WI38 (cell line): ENCODE results near the gene DNPH1.

Source experiments
- H3K4me3 ChIP-seq: 2 replicates; pipeline ENCODE4 v1.5.1; 2011; ENCODE audit warnings: low read depth, mild to moderate bottlenecking, control low read depth, low read length
- CTCF ChIP-seq: IDR thresholded peaks from 2 replicates; pipeline ENCODE4 v1.5.1; 2012; ENCODE audit warnings: low read depth, mild to moderate bottlenecking, control low read depth, low read length

Gene DNPH1

GRCh38 chr6:43262780-43263313 is 33.6 kb upstream of the DNPH1 start:
- H3K4me3 ChIP-seq: no peak overlapping the region
- no peak for TF ChIP-seq CTCF

DNA sequence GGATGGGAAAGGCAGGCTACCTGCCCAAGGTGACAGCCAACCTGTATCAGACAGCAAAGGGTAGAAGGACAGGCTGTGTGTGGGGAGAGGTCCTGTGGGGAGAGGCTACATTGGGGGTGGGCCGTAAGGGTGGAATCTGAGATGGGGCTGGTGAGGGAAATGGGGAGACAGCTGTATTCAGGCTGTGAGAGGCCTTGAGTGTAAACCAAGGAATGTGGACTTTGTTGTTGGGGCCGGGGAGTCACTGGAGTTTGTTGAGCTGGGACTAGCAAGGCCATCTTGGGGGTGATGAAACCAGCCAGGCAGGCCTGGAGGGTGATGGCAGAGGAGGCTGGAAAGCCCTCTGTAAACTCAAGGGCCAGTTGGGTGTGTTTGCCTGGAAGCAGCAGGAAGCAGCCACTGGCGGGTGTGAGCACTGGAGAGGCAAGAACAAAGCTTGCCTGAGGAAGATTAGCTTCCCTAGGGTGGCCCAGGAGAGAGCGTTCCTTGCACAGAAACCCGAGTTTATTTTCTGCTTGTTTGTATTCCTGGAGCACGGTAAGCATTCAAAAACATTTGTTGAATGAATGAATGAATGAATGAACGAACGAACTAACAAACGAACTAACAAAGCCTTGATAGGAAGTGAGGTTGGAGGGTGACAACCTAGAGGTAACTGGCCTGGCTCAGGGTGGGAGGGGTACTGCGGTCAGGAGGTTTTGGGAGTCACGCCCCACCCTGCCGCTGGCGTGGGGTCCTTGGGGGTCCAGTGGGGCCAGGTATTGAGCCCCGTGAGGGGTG is 32.9 kb upstream of the DNPH1 start:
- no peak for TF ChIP-seq CTCF
- no peak overlapping the region for H3K4me3 ChIP-seq

DNA sequence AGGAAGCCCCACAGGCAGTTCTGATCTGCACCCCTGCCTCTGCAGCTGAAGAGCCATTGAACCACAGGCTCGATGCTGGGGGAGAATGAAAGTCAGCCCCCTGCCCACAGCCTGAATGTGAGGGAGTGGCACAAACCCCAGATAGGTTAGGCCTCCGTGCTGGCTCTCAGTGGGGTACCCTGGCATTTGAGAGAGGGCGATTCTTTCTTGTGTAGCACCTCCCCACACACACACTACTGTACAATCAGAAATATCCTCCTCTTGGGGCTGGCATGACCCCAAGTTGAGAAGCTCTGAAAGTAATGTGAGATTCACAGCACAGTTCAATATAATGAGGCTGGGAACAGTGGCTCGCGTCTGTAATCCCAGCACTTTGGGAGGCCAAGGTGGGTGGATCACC is 31.9 kb upstream of the DNPH1 start:
- no peak for TF ChIP-seq CTCF

DNA sequence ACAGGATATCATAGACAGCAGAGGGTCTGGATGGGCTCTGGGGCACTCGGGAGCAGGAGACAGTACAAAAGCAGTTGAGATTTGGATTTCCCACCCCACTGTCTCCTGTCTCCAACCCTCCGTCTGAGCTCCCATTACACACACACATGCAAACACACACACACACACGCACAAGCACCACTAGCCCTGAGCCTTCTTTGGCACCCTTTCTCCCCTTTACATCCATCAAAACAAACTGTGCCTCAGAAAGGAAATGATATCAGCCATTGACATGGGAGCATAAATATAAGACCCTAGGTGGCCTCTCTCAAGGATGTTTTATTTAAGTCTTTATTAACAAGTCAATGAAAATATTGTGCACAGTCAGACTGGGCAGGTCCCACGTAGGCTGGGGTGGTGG is 31.5 kb upstream of the DNPH1 start:
- no peak for TF ChIP-seq CTCF
- H3K4me3 ChIP-seq: no peak overlapping the region

More for the DNA sequence above, 31.9 kb upstream of the DNPH1 start:
- no peak overlapping the region for H3K4me3 ChIP-seq

DNA sequence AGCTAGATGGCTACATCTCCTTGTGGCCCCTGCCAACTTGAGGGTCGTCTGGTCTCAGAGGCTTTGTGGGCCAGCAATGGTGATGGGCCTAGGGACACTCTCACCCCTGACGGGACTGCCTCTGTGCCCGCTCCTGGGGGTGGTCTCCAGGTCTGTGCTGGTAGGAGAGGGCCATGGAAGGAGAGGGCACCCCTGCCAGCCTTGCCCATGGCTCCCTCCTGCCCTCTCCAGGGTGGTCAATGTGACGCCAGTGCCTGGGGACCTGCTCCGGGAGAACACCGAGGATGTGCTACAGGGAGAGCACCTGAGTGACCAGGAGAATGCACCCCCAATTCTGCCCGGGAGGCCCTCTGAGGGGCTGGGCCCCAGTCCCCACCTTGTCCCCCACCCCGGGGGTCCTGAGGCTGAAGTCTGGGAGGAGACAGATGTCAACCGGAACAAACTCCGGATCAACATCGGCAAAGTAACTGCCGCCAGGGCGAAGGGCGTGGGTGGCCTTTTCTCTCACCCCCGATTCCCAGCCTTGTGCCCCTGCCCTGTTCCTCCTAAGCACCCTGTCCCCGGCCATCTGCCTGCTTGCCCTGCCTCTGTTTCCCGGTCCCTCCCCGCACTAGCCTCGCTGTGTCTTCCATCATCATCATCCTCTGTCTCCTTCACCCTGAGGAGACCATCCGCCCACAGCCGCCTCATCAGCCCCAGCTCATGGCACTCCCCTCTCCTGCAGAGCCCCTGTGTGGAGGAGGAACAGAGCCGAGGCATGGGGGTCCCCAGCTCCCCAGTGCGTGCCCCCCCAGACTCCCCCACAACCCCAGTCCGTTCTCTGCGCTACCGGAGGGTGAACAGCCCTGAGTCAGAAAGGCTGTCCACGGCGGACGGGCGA is 29.8 kb upstream of the DNPH1 start:
- no peak overlapping the region for H3K4me3 ChIP-seq
- no peak for TF ChIP-seq CTCF

DNA sequence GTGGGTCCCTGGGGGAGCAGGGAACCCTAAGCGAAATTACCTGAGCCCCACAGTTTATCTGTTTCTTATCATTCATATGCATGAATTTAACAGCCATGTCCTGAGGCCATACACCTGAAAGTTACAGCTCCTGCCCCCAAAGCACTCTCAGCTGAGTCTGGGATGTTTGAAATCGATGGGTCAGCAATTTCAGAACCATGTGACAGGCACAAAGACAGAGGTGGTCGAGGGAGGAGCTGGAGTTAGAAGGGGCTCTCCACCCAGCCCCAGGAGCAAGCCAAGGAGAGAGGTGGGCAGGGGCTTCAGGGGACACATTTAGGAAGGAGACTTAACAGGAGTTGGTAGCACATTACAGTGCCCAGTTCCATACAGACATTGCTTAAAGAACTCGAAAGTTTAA is 28.9 kb upstream of the DNPH1 start:
- no peak for TF ChIP-seq CTCF
- H3K4me3 ChIP-seq: no peak overlapping the region
